Choroid plexus epithelial cell (primary cell): ENCODE results near the gene RILP.

ENCODE experiments used
- DNase-seq: peaks from one replicate; pipeline ENCODE4 v3.0.0-alpha.2; 2010; ENCODE audit warnings: low read depth
- H3K4me3 ChIP-seq: 2 replicates; pipeline ENCODE4 v1.5.1; 2011; ENCODE audit warnings: low read depth, mild to moderate bottlenecking, control low read depth, low read length, moderate library complexity
- TF ChIP-seq, protein P1 (sequence below): conservative IDR thresholded peaks from 2 replicates; pipeline ENCODE4 v1.5.1; 2011; ENCODE audit warnings: low read depth, mild to moderate bottlenecking, control low read depth, inconsistent platforms, low read length, moderate library complexity

The RILP gene

DNA sequence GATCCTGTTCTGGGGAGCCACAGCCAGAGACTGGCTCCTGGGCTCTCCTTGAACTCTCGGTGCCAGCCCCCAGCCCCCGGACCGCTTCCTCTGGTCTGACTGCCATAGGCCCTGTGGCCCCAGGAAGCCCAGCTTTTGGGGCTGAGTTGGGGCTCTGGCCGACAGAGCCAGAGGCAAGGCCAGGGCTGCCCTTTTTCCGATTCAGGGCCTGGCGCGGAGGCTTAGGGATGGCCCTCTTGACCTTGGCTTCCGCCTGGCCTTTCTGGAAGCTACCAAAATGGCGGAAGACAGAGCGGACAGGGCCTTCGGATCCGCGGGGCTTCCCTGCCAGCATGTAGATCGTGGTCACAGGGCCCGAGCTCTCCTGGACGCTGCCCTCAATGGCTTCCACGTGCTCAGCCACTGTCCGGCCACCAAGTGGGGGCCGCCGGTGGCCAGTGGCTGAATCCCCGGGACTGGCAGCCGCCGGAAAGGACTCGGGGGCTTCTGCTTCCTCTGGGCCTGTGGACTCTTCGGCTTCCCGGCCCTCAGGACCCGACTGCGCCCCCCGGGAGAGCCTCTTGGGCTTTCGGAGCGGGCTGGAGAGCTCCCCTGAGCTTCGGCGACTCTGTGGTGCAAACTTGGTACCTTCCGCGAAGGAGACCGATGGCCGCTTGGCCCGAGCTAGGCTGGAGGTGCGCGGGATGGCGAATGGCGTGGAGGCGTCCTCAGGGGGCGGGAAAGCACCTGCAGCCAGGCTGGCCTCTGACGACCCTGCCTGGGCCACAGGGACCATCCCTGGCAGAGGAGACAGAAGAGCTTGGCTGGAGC, 14.6 kb downstream of the RILP start:
- TF ChIP-seq, protein P1, sequence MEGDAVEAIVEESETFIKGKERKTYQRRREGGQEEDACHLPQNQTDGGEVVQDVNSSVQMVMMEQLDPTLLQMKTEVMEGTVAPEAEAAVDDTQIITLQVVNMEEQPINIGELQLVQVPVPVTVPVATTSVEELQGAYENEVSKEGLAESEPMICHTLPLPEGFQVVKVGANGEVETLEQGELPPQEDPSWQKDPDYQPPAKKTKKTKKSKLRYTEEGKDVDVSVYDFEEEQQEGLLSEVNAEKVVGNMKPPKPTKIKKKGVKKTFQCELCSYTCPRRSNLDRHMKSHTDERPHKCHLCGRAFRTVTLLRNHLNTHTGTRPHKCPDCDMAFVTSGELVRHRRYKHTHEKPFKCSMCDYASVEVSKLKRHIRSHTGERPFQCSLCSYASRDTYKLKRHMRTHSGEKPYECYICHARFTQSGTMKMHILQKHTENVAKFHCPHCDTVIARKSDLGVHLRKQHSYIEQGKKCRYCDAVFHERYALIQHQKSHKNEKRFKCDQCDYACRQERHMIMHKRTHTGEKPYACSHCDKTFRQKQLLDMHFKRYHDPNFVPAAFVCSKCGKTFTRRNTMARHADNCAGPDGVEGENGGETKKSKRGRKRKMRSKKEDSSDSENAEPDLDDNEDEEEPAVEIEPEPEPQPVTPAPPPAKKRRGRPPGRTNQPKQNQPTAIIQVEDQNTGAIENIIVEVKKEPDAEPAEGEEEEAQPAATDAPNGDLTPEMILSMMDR, result no peak
- H3K4me3 ChIP-seq, result no peak overlapping the region
- no peak for DNase-seq

DNA sequence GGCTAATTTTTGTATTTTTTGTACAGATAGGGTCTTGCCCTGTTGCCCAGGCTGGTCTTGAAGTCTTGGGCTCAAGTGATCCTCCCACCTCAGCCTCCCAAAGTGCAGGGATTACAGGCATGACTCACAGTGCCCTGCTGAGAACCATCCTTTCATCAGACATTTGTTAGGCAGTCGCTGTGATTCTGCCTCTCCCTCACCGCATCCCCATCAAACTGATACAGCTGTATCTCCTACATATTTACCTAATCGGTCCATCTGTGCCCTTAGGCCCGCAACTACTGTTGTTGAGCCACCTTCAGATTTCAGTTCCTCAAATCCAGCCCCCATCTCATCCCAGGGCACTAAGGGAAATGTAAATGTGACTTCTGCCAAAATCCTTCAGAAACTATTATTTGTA, 19.0 kb downstream of the RILP start:
- no peak for DNase-seq
- TF ChIP-seq, protein P1, result no peak
- H3K4me3 ChIP-seq, result no peak overlapping the region

DNA sequence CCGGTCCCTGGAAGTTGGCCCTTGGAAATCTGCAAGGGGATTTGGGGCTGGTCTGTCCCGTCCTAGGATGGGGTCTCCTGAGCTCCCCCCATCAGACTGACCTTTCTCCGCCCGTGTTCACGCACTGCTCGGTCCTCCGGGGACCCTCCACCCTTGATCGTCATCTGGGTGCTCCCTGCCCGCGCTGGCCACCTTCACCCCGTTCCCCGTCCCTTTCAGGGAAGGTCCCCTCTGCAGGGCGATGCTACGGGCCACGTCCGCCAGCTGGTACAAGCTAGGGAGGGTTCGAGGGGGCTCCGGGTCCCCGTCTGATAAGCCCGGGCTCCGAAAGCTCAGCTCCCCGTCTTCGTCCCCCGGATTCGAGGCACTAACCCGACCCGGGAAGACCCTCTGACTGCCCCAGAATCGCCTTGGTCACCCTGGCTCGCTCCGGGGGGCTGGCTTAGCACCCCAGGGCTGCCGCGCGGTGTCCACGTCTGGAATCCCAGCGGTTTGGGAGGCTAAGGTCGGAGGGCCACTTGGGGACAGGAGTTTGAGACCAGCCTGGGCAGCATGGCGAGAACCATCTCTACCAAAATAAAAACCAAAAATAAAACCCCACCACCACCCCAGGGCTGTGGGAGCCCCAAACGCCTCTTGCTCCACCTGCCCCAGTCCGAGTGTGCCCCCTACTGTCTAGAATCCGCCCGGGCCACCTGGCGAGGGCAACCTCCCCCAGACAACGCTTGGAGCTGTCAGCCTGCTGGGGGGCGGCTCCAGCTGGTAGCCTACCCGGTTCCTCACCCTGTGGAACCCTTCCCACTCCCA, 20.0 kb downstream of the RILP start:
- TF ChIP-seq, protein P1, result peak; percentile 75
- peak; percentile 50 for DNase-seq
- H3K4me3 ChIP-seq, result peak overlapping the region; percentile 76

DNA sequence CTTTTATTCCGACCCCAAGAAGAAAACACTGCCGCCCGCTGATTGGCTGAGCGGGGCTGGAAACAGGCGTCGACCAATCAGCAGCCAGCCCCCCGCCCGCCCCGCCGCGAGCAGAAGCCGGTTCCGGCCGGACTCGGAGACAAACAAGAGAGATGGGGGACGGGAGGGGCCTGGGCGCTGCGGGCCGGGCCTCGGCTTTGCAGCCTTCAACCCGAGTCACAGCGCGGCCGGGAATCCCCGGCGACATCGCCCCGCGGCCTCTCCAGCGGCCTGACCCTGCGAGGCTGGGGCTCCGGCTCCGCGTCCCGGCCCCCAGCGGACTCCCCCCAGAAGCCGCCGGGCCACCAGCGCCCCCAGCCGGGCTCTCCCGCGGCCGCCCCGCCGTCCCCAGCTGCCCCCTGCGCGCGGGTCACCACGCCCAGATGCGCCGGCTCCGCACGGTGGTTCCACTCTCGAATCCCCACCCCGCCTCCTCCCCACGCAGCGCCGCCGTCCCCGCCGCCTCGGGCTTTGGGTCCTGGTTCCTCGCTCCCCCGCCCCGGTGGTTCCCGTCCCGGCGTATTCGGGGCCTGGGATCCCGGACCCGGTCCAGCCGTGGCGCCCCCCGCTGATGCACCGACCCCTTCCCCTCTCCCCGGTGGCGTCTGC, 20.7 kb downstream of the RILP start:
- peak; percentile 94 for DNase-seq
- TF ChIP-seq, protein P1, result no peak
- H3K4me3 ChIP-seq, result peak overlapping the region; percentile 76

DNA sequence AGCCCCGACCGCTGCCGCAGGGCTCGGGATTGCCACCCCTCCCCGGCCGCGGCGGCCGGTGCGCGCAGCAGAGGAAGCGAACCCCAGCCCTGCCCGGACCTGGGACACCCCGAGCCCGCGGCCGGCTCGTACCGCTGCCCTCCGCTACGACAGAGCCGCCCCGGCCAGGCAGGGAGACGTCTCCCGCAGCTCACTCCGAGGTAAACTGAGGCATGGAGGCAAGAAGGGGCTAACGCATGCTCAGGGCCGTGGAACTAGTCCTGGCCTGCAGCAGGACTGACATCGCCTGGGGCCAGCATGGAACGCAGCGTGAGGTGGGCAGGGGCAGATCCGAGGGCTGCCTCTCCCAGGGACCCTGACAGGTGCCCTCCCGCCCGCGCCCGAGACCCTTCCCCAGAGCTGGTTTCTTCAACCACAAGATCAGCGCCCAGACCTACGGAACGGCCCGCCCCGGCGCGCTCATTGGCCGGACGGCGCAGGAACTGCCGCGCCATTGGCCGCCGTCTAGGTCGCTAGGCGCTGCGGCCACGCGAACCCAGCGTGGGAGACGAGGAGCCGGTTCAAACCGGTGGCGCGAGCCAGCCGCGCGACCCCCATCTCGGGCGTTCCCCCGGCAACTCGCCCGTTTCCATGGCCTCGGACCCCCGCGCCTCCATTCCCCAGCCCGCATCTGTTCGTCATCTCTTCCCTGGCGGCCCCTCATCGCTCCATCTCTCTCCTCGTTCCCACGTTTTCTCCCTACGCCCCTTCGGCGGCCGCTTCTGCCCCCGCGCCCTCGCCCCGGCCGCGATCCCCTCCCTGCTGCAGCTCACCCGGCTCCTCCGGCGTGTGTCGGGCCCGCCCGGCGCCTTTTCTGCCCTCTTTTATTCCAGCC, 21.4 kb downstream of the RILP start, which contains the start of gene SLC43A2:
TSS of gene SLC43A2 (minus strand) at position 853 of the 874 bp plus-strand sequence. CDS start 960 bp downstream, outside the sequence.
- TF ChIP-seq, protein P1, result no peak
- peak; percentile 84 for DNase-seq
- peak within 1 kb of the TSS; percentile 76 for H3K4me3 ChIP-seq

DNA sequence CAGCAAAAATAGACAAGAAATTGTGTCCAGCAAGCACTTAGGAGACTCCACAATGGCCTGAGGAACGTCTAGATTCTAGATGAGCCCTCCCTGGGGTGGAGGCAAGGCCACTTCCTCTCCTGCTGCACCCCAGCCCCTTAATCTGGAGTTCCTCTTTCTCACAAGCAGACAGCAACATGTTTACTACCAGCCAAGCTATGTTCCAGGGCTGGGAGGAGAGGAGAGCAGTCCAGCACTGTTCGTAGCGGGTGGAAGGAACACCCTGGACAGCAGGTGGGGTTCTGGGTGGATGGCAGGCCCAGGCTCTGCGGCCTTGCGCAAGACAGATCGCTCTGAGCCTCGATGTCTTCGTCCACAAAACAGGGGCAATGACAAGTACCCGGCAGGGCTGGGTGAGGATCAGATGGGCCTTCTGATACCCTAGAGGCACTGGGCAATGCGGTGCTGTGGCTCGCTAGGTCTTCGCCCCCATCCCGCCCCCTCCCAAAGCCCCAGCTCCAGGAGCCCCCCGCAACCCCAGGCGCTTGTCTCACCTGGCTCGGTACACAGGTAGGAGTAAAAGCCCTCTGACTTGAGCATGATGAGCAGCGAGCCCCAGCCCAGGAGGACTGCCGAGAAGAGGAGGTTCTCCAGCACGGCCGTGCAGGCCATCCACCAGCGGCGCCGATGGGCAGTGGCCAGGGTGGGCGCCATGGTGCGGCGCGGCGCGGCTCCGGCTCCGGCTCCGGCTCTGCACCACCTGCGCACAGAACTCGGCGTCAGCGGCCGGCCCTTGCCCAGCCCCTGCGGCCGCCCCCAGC, 22.3 kb downstream of the RILP start:
- TF ChIP-seq, protein P1, result no peak
- DNase-seq, result no peak
- H3K4me3 ChIP-seq, result peak overlapping the region; percentile 76
